Measurements from ENCODE around the gene SEPHS2. TPM values are rescaled to one million over a fixed set of nuclear protein-coding genes. Genes with fewer than 3 reads are reported as not detected.
"Not testable (repeated sequence)": the region's sequence is repeated elsewhere in the genome, so short reads cannot be mapped to it uniquely, and the experiment has no call there.

Gene SEPHS2
- total RNA-seq, 6 experiments from 2014 or later, result 29.7 to 36.7 (median 31.1) TPM

GRCh38 chr16:30459456-30459855, 13.8 kb upstream of the SEPHS2 start:
- H3K9me3 Mint-ChIP-seq, result no peaks in the 10 kb centered on the region

GRCh38 chr16:30458561-30459394, 13.1 kb upstream of the SEPHS2 start:
- DNase-seq, result no peak
- no peak overlapping the region for H3K4me3 Mint-ChIP-seq
- H3K27ac Mint-ChIP-seq, result no peak overlapping the region
- no peaks in the 10 kb centered on the region for H3K36me3 Mint-ChIP-seq (ENCODE audit: low read depth)
- H3K27me3 Mint-ChIP-seq (ENCODE audit: insufficient read depth), result peaks cover 24% of the 10 kb centered on the region
- H3K9me3 Mint-ChIP-seq, result no peaks in the 10 kb centered on the region
- TF ChIP-seq CTCF (IDR thresholded peaks at IDR 0.05), result no peak
- H3K4me1 Mint-ChIP-seq (ENCODE audit: low read depth), result no peaks in the 10 kb centered on the region

More at GRCh38 chr16:30459456-30459855, 13.8 kb upstream of the SEPHS2 start:
- Mint-ChIP-seq H3K27me3 (ENCODE audit: insufficient read depth) (peaks cover 23% of the 10 kb centered on the region), H3K4me1 (ENCODE audit: low read depth) (no peaks in the 10 kb centered on the region), H3K4me3 (no peak overlapping the region), H3K27ac (no peak overlapping the region), H3K36me3 (ENCODE audit: low read depth) (no peaks in the 10 kb centered on the region)
- DNase-seq, result no peak
- TF ChIP-seq CTCF (IDR thresholded peaks at IDR 0.05), result no peak

GRCh38 chr16:30457743-30458560, 12.3 kb upstream of the SEPHS2 start:
- no peak for DNase-seq
- no peak overlapping the region for H3K27ac Mint-ChIP-seq
- H3K9me3 Mint-ChIP-seq, result no peaks in the 10 kb centered on the region
- H3K36me3 Mint-ChIP-seq (ENCODE audit: low read depth), result no peaks in the 10 kb centered on the region
- H3K4me1 Mint-ChIP-seq (ENCODE audit: low read depth), result no peaks in the 10 kb centered on the region
- no peak for TF ChIP-seq CTCF (IDR thresholded peaks at IDR 0.05)
- peaks cover 24% of the 10 kb centered on the region for H3K27me3 Mint-ChIP-seq (ENCODE audit: insufficient read depth)
- H3K4me3 Mint-ChIP-seq, result no peak overlapping the region

GRCh38 chr16:30457256-30457655, 11.6 kb upstream of the SEPHS2 start:
- H3K27ac Mint-ChIP-seq, result no peak overlapping the region
- no peak overlapping the region for H3K4me3 Mint-ChIP-seq
- H3K4me1 Mint-ChIP-seq (ENCODE audit: low read depth), result no peaks in the 10 kb centered on the region
- no peak for DNase-seq
- H3K9me3 Mint-ChIP-seq, result no peaks in the 10 kb centered on the region
- no peak for TF ChIP-seq CTCF (IDR thresholded peaks at IDR 0.05)
- no peaks in the 10 kb centered on the region for H3K36me3 Mint-ChIP-seq (ENCODE audit: low read depth)
- H3K27me3 Mint-ChIP-seq (ENCODE audit: insufficient read depth), result peaks cover 27% of the 10 kb centered on the region

GRCh38 chr16:30456302-30456701, 10.6 kb upstream of the SEPHS2 start:
- H3K27ac Mint-ChIP-seq, result no peak overlapping the region
- H3K4me3 Mint-ChIP-seq, result no peak overlapping the region
- H3K4me1 Mint-ChIP-seq (ENCODE audit: low read depth), result no peaks in the 10 kb centered on the region
- no peaks in the 10 kb centered on the region for H3K36me3 Mint-ChIP-seq (ENCODE audit: low read depth)
- H3K9me3 Mint-ChIP-seq, result no peaks in the 10 kb centered on the region
- peaks cover 27% of the 10 kb centered on the region for H3K27me3 Mint-ChIP-seq (ENCODE audit: insufficient read depth)
- TF ChIP-seq CTCF (IDR thresholded peaks at IDR 0.05), result no peak
- no peak for DNase-seq

GRCh38 chr16:30452709-30453580, 7.3 kb upstream of the SEPHS2 start:
- not testable (repeated sequence) for H3K9me3 Mint-ChIP-seq; H3K36me3 Mint-ChIP-seq (ENCODE audit: low read depth); H3K4me1 Mint-ChIP-seq (ENCODE audit: low read depth); H3K4me3 Mint-ChIP-seq; H3K27ac Mint-ChIP-seq; DNase-seq
- H3K27me3 Mint-ChIP-seq (ENCODE audit: insufficient read depth), result peaks cover 19% of the 10 kb centered on the region

All from HFFc6 (cell line).